Endodermal cell (in vitro differentiated cells): ENCODE measurements around the gene HMGXB3. TPM values are rescaled to one million over a fixed set of nuclear protein-coding genes. Genes with fewer than 3 reads are reported as not detected.

ENCODE experiments used
- DNase-seq: peaks from one replicate; pipeline ENCODE4 v3.0.0-alpha.2; 2017
- H3K27ac ChIP-seq: 2 replicates; pipeline ENCODE4 v1.5.1; 2013; ENCODE audit warnings: mild to moderate bottlenecking, low read depth, low read length, moderate library complexity
- H3K27me3 ChIP-seq: 2 replicates; pipeline ENCODE4 v1.6.1; 2013; ENCODE audit warnings: mild to moderate bottlenecking, low read length, moderate library complexity; ENCODE audit not compliant: insufficient read depth, control insufficient read depth, poor library complexity, severe bottlenecking
- H3K36me3 ChIP-seq: 2 replicates; pipeline ENCODE4 v1.7.0; 2013; ENCODE audit warnings: mild to moderate bottlenecking, low read length, moderate library complexity; ENCODE audit not compliant: control insufficient read depth, insufficient read depth
- H3K4me1 ChIP-seq: one replicate; pipeline ENCODE4 v1.7.0; 2013; ENCODE audit warnings: low read length; ENCODE audit not compliant: control insufficient read depth, insufficient read depth
- H3K4me3 ChIP-seq: 2 replicates; pipeline ENCODE4 v1.5.1; 2013; ENCODE audit warnings: mild to moderate bottlenecking, low read length, moderate library complexity
- H3K9ac ChIP-seq: 2 replicates; pipeline ENCODE4 v1.6.1; 2013; ENCODE audit warnings: mild to moderate bottlenecking, low read length, moderate library complexity; ENCODE audit not compliant: poor library complexity, severe bottlenecking; ENCODE audit errors: extremely low read depth
- H3K9me3 ChIP-seq: 2 replicates; pipeline ENCODE4 v1.6.1; 2013; ENCODE audit warnings: mild to moderate bottlenecking, low read length, moderate library complexity; ENCODE audit not compliant: control insufficient read depth
- H3K27ac Mint-ChIP-seq: 2 replicates; pipeline ENCODE4 v1.8.0; 2020; ENCODE audit warnings: mixed read lengths
- H3K27me3 Mint-ChIP-seq: 2 replicates; pipeline ENCODE4 v1.8.0; 2021; ENCODE audit warnings: mild to moderate bottlenecking, mixed read lengths; ENCODE audit not compliant: insufficient read depth
- H3K36me3 Mint-ChIP-seq: 2 replicates; pipeline ENCODE4 v1.8.0; 2020; ENCODE audit warnings: low read depth, mixed read lengths
- H3K4me1 Mint-ChIP-seq: 2 replicates; pipeline ENCODE4 v1.8.0; 2020; ENCODE audit warnings: mixed read lengths
- H3K4me3 Mint-ChIP-seq: 2 replicates; pipeline ENCODE4 v1.8.0; 2020; ENCODE audit warnings: mild to moderate bottlenecking, moderate library complexity, mixed read lengths
- H3K9me3 Mint-ChIP-seq: 2 replicates; pipeline ENCODE4 v1.8.0; 2020; ENCODE audit warnings: mild to moderate bottlenecking, mixed read lengths
- CTCF ChIP-seq: fragments of 200-600 bp; sonication (generic); conservative IDR thresholded peaks from 2 replicates; pipeline ENCODE4 v1.5.0; 2021; ENCODE audit warnings: antibody characterized with exemption, mild to moderate bottlenecking
- WGBS, 2 experiments: methylation state at CpG; one replicate each; pipeline versions ENCODE4 v1.1.5 to v1.1.7; 2013; ENCODE audit warnings: missing lambda C conversion rate in 2 of 2, mixed read lengths in 1 of 2; ENCODE audit not compliant: insufficient coverage in 1 of 2, insufficient read length in 1 of 2; 5-methylcytosine and 5-hydroxymethylcytosine counted together
- total RNA-seq, 2 donors: library from RNA; stranded (reverse); fragmentation: NEBNext Ultra II Directional in 1 of 2; extraction: Animal tissue kit (Norgen Biotek cat#: 25700) in 1 of 2; gene quantifications; 2 replicates in 1 of 2; 3 replicates in 1 of 2; pipeline ENCODE4 v1.2.1, GENCODE V29; 2021

The HMGXB3 gene
- total RNA-seq, 2 donors from 2014 or later, result 41.0 to 43.5 TPM

GRCh38 chr5:150042459-150042858 lies 41.9 kb downstream of the HMGXB3 start:
- 97 to 100% methylated on average over 3 of the region's 3 CpGs for WGBS, 2 experiments
- Mint-ChIP-seq H3K36me3 (peaks cover 74% of the 10 kb centered on the region), H3K27ac (no peak overlapping the region), H3K4me3 (no peak overlapping the region), H3K27me3 (no peaks in the 10 kb centered on the region), H3K9me3 (no peaks in the 10 kb centered on the region), H3K4me1 (no peaks in the 10 kb centered on the region)
- Histone ChIP-seq H3K9me3 (no peaks in the 10 kb centered on the region), H3K36me3 (peaks cover 88% of the 10 kb centered on the region), H3K27ac (no peak overlapping the region), H3K9ac (no peak overlapping the region), H3K4me1 (no peaks in the 10 kb centered on the region), H3K4me3 (no peak overlapping the region), H3K27me3 (no peaks in the 10 kb centered on the region)
- TF ChIP-seq CTCF, result no peak
- no peak for DNase-seq

DNA sequence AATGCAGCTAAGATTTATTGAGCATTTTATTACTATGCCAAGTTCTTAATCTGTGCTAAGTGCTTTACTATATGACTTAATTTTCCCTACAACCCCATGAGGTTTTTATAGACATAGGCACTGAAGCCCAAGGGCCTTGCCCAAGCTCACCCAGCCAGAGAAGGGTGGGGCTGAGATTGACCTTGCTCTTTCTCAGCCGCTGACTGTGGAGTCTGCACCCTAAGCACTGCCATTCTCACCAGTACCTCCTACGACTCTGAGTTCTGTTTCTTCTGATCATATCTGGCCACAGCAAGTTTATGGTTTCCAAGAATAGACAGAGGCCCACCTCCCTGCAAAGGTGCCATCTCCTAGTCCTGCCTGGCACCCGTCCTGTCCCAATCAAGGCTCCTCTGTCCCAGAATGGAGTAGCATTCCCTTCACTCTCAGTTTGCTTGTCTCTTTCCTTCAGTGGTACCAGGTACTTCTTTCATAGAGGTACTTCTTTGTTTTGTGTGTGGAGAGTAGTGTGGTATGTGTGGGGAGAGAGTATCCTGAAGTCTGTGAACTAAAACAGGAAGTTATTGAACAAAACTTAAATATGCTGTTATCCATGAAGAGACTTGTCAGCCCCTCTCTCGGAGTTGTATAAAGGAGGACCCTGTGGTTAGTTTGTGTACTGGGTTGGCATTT lies 43.3 kb downstream of the HMGXB3 start:
- Histone ChIP-seq H3K36me3 (peaks cover 88% of the 10 kb centered on the region), H3K9ac (no peak overlapping the region), H3K27ac (no peak overlapping the region), H3K4me3 (no peak overlapping the region), H3K9me3 (no peaks in the 10 kb centered on the region), H3K4me1 (no peaks in the 10 kb centered on the region), H3K27me3 (no peaks in the 10 kb centered on the region)
- no peak for TF ChIP-seq CTCF
- H3K27ac Mint-ChIP-seq, result peak overlapping the region; percentile 28
- H3K4me3 Mint-ChIP-seq, result no peak overlapping the region
- 87 to 94% methylated on average over 3 to 4 of the region's 4 CpGs for WGBS, 2 experiments
- DNase-seq, result no peak
- H3K27me3 Mint-ChIP-seq, result no peaks in the 10 kb centered on the region
- H3K4me1 Mint-ChIP-seq, result no peaks in the 10 kb centered on the region
- H3K36me3 Mint-ChIP-seq, result peaks cover 75% of the 10 kb centered on the region
- H3K9me3 Mint-ChIP-seq, result no peaks in the 10 kb centered on the region

DNA sequence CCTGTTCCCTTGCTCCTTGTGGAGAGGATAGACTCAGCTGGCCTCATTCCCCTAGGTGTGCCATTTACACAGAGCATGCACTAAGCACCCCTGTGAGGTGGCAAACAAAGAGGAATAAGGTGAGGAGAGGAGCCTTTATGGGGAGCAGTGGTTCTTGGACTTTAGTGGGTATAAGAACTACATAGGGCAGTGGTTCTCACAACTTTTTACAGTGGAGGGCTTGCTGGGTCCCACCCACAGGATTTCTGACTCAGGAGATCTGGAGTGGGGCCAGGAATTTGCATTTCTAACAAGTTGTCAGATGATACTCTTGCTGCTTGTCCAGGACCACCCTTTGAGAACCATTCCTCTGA lies 43.8 kb downstream of the HMGXB3 start:
- no peaks in the 10 kb centered on the region for H3K4me1 ChIP-seq
- no peak overlapping the region for H3K4me3 ChIP-seq
- H3K4me3 Mint-ChIP-seq, result no peak overlapping the region
- H3K27ac Mint-ChIP-seq, result no peak overlapping the region
- no peaks in the 10 kb centered on the region for H3K27me3 ChIP-seq
- no peak for DNase-seq
- no peak overlapping the region for H3K27ac ChIP-seq
- no peaks in the 10 kb centered on the region for H3K4me1 Mint-ChIP-seq
- no peaks in the 10 kb centered on the region for H3K9me3 Mint-ChIP-seq
- H3K36me3 ChIP-seq, result peaks cover 89% of the 10 kb centered on the region
- peaks cover 80% of the 10 kb centered on the region for H3K36me3 Mint-ChIP-seq
- H3K9me3 ChIP-seq, result no peaks in the 10 kb centered on the region
- no peak for TF ChIP-seq CTCF
- no peaks in the 10 kb centered on the region for H3K27me3 Mint-ChIP-seq
- H3K9ac ChIP-seq, result no peak overlapping the region
